Dedifferentiated amniotic fluid mesenchymal stem cell (primary cell): ENCODE measurements around the gene EEPD1.

Source experiments
- DNase-seq: peaks from one replicate; pipeline ENCODE4 v3.0.0-alpha.2; 2016; ENCODE audit errors: extremely low spot score

EEPD1 gene

GRCh38 chr7:36279200-36279925 lies 126.3 kb downstream of the EEPD1 start:
- DNase-seq, result no peak

- DNase-seq, result no peak
Observed at GRCh38 chr7:36279926-36280315, 126.9 kb downstream of the EEPD1 start.

GRCh38 chr7:36280840-36281812 lies 128.1 kb downstream of the EEPD1 start:
- peak; percentile 66 for DNase-seq

- no peak for DNase-seq
Observed at GRCh38 chr7:36281945-36282717, 129.1 kb downstream of the EEPD1 start.

GRCh38 chr7:36283181-36283580 lies 130.1 kb downstream of the EEPD1 start:
- DNase-seq, result no peak

- no peak for DNase-seq
Observed at GRCh38 chr7:36283711-36284130, 130.7 kb downstream of the EEPD1 start.

GRCh38 chr7:36284456-36285090 lies 131.5 kb downstream of the EEPD1 start:
- DNase-seq, result no peak

- DNase-seq, result no peak
Observed at GRCh38 chr7:36285276-36285675, 132.2 kb downstream of the EEPD1 start.

- DNase-seq, result no peak
Observed at GRCh38 chr7:36286226-36286625, 133.2 kb downstream of the EEPD1 start.

- DNase-seq, result no peak
Observed at GRCh38 chr7:36286688-36287087, 133.6 kb downstream of the EEPD1 start.

GRCh38 chr7:36287371-36288241 lies 134.6 kb downstream of the EEPD1 start:
- no peak for DNase-seq

- no peak for DNase-seq
Observed at GRCh38 chr7:36288501-36288900, 135.4 kb downstream of the EEPD1 start.

GRCh38 chr7:36289833-36290661 lies 137.0 kb downstream of the EEPD1 start:
- no peak for DNase-seq

GRCh38 chr7:36291387-36292316 lies 138.6 kb downstream of the EEPD1 start:
- DNase-seq, result peak; percentile 74

GRCh38 chr7:36295090-36295489 lies 142.0 kb downstream of the EEPD1 start:
- no peak for DNase-seq

- DNase-seq, result no peak
Observed at GRCh38 chr7:36296284-36296683, 143.2 kb downstream of the EEPD1 start.

GRCh38 chr7:36297364-36298009 lies 144.4 kb downstream of the EEPD1 start:
- DNase-seq, result no peak

GRCh38 chr7:36298106-36298505 lies 145.1 kb downstream of the EEPD1 start:
- no peak for DNase-seq
